Neural crest cell (in vitro differentiated cells): ENCODE results near the gene SIPA1L3. TPM values are rescaled to one million over a fixed set of nuclear protein-coding genes. Genes with fewer than 3 reads are reported as not detected.

Experiments used
- DNase-seq: peaks from one replicate; pipeline ENCODE4 v3.0.0; 2021; ENCODE audit warnings: low read depth, mixed read lengths, low spot score
- H3K27ac Mint-ChIP-seq: one replicate; pipeline ENCODE4 v1.8.0; 2021; ENCODE audit warnings: mild to moderate bottlenecking, mixed read lengths; ENCODE audit not compliant: unreplicated experiment
- H3K27me3 Mint-ChIP-seq: 2 replicates; pipeline ENCODE4 v1.8.0; 2021; ENCODE audit warnings: low read depth, mild to moderate bottlenecking, mixed read lengths
- H3K36me3 Mint-ChIP-seq: 2 replicates; pipeline ENCODE4 v1.8.0; 2021; ENCODE audit warnings: low read depth, mild to moderate bottlenecking, mixed read lengths
- H3K4me1 Mint-ChIP-seq: 2 replicates; pipeline ENCODE4 v1.8.0; 2021; ENCODE audit warnings: mixed read lengths
- H3K4me3 Mint-ChIP-seq: one replicate; pipeline ENCODE4 v1.8.0; 2021; ENCODE audit warnings: mild to moderate bottlenecking, mixed read lengths
- H3K9me3 Mint-ChIP-seq: 2 replicates; pipeline ENCODE4 v1.8.0; 2021; ENCODE audit warnings: mixed read lengths
- CTCF ChIP-seq: fragments of 200-600 bp; sonication (generic); conservative IDR thresholded peaks from 2 replicates; pipeline ENCODE4 v1.5.0; 2021; ENCODE audit warnings: antibody characterized with exemption, mild to moderate bottlenecking
- total RNA-seq: library from RNA; stranded (reverse); gene quantifications from 2 replicates; pipeline ENCODE4 v1.2.1, GENCODE V29; 2021

SIPA1L3 gene
- total RNA-seq, 1 donor from 2014 or later: 41.2 TPM

- no peak overlapping the region for H3K27ac Mint-ChIP-seq
- H3K4me3 Mint-ChIP-seq: no peak overlapping the region
Observed at GRCh38 chr19:38018694-38019395, 111.8 kb downstream of the SIPA1L3 start.

GRCh38 chr19:38019396-38019724 lies 112.4 kb downstream of the SIPA1L3 start:
- Mint-ChIP-seq H3K4me1 (peaks cover 4% of the 10 kb centered on the region), H3K9me3 (no peaks in the 10 kb centered on the region), H3K4me3 (no peak overlapping the region), H3K27ac (no peak overlapping the region), H3K36me3 (no peaks in the 10 kb centered on the region), H3K27me3 (no peaks in the 10 kb centered on the region)
- TF ChIP-seq CTCF: no peak
- DNase-seq: no peak

More at GRCh38 chr19:38018694-38019395, 111.8 kb downstream of the SIPA1L3 start:
- TF ChIP-seq CTCF: no peak
- H3K27me3 Mint-ChIP-seq: no peaks in the 10 kb centered on the region
- no peaks in the 10 kb centered on the region for H3K36me3 Mint-ChIP-seq
- H3K9me3 Mint-ChIP-seq: no peaks in the 10 kb centered on the region
- H3K4me1 Mint-ChIP-seq: peaks cover 4% of the 10 kb centered on the region
- no peak for DNase-seq

GRCh38 chr19:38020311-38020710 lies 113.3 kb downstream of the SIPA1L3 start:
- TF ChIP-seq CTCF: no peak
- no peaks in the 10 kb centered on the region for H3K9me3 Mint-ChIP-seq
- H3K27ac Mint-ChIP-seq: no peak overlapping the region
- H3K27me3 Mint-ChIP-seq: no peaks in the 10 kb centered on the region
- peaks cover 4% of the 10 kb centered on the region for H3K4me1 Mint-ChIP-seq
- DNase-seq: no peak
- no peaks in the 10 kb centered on the region for H3K36me3 Mint-ChIP-seq
- no peak overlapping the region for H3K4me3 Mint-ChIP-seq

- Mint-ChIP-seq H3K27me3 (no peaks in the 10 kb centered on the region), H3K4me3 (no peak overlapping the region), H3K27ac (no peak overlapping the region), H3K4me1 (peaks cover 4% of the 10 kb centered on the region), H3K9me3 (no peaks in the 10 kb centered on the region), H3K36me3 (no peaks in the 10 kb centered on the region)
- TF ChIP-seq CTCF: no peak
- DNase-seq: no peak
Observed at GRCh38 chr19:38021352-38021751, 114.3 kb downstream of the SIPA1L3 start.

GRCh38 chr19:38022791-38023670 lies 116.0 kb downstream of the SIPA1L3 start:
- H3K9me3 Mint-ChIP-seq: no peaks in the 10 kb centered on the region
- no peaks in the 10 kb centered on the region for H3K27me3 Mint-ChIP-seq
- no peak overlapping the region for H3K27ac Mint-ChIP-seq
- TF ChIP-seq CTCF: no peak
- no peaks in the 10 kb centered on the region for H3K36me3 Mint-ChIP-seq
- no peak for DNase-seq
- H3K4me3 Mint-ChIP-seq: no peak overlapping the region
- H3K4me1 Mint-ChIP-seq: peaks cover 4% of the 10 kb centered on the region
